ENCODE results near the gene OR10W1. TPM values are rescaled to one million over a fixed set of nuclear protein-coding genes. Genes with fewer than 3 reads are reported as not detected.

The OR10W1 gene
- not detected in 2 replicates for total RNA-seq (ENCODE audit: low replicate concordance)

GRCh38 chr11:58268142-58268541 is at the start of gene OR10W1:
TSS of gene OR10W1 (minus strand) at chr11:58268260. CDS start at chr11:58267858, 402 bp downstream.
- no peak for TF ChIP-seq CTCF (IDR thresholded peaks at IDR 0.05; ENCODE audit: insufficient read depth, low read length)

GRCh38 chr11:58316142-58316541 is 48.1 kb upstream of the OR10W1 start:
- no peak overlapping the region for H3K4me3 ChIP-seq (ENCODE audit: low read depth, low read length)
- TF ChIP-seq CTCF (IDR thresholded peaks at IDR 0.05; ENCODE audit: insufficient read depth, low read length): no peak
- peak; percentile 28 for DNase-seq (ENCODE audit: low read depth)

More at GRCh38 chr11:58268142-58268541, at the start of gene OR10W1:
- DNase-seq (ENCODE audit: low read depth): no peak
- no peak within 1 kb of the TSS for H3K4me3 ChIP-seq (ENCODE audit: low read depth, low read length)

GRCh38 chr11:58301576-58301975 is 33.5 kb upstream of the OR10W1 start:
- peak; percentile 33 for DNase-seq (ENCODE audit: low read depth)
- H3K4me3 ChIP-seq (ENCODE audit: low read depth, low read length): no peak overlapping the region
- TF ChIP-seq CTCF (IDR thresholded peaks at IDR 0.05; ENCODE audit: insufficient read depth, low read length): no peak

GRCh38 chr11:58292017-58292416 is 24.0 kb upstream of the OR10W1 start:
- no peak overlapping the region for H3K4me3 ChIP-seq (ENCODE audit: low read depth, low read length)
- TF ChIP-seq CTCF (IDR thresholded peaks at IDR 0.05; ENCODE audit: insufficient read depth, low read length): no peak
- DNase-seq (ENCODE audit: low read depth): no peak

GRCh38 chr11:58289266-58289665 is 21.2 kb upstream of the OR10W1 start:
- no peak for TF ChIP-seq CTCF (IDR thresholded peaks at IDR 0.05; ENCODE audit: insufficient read depth, low read length)
- DNase-seq (ENCODE audit: low read depth): no peak
- no peak overlapping the region for H3K4me3 ChIP-seq (ENCODE audit: low read depth, low read length)

GRCh38 chr11:58286249-58286648 is 18.2 kb upstream of the OR10W1 start:
- TF ChIP-seq CTCF (IDR thresholded peaks at IDR 0.05; ENCODE audit: insufficient read depth, low read length): peak; percentile 74
- peak; percentile 45 for DNase-seq (ENCODE audit: low read depth)

GRCh38 chr11:58285483-58286040 is 17.5 kb upstream of the OR10W1 start:
- no peak for TF ChIP-seq CTCF (IDR thresholded peaks at IDR 0.05; ENCODE audit: insufficient read depth, low read length)
- H3K4me3 ChIP-seq (ENCODE audit: low read depth, low read length): no peak overlapping the region
- no peak for DNase-seq (ENCODE audit: low read depth)

More at GRCh38 chr11:58286249-58286648, 18.2 kb upstream of the OR10W1 start:
- H3K4me3 ChIP-seq (ENCODE audit: low read depth, low read length): no peak overlapping the region
